ENCODE results near the gene IL11. TPM values are rescaled to one million over a fixed set of nuclear protein-coding genes. Genes with fewer than 3 reads are reported as not detected.
"Not testable (repeated sequence)": the region's sequence is repeated elsewhere in the genome, so short reads cannot be mapped to it uniquely, and the experiment has no call there.

The IL11 gene
- total RNA-seq, 2 experiments from 2014 or later: 0.27 TPM

GRCh38 chr19:55339889-55340783, 30.1 kb downstream of the IL11 start:
- DNase-seq: peak; percentile 35
- H3K27me3 Mint-ChIP-seq: peaks cover 10% of the 10 kb centered on the region
- H3K27ac Mint-ChIP-seq: peak overlapping the region; percentile 96
- H3K9me3 Mint-ChIP-seq: no peaks in the 10 kb centered on the region
- peak overlapping the region; percentile 90 for H3K4me3 Mint-ChIP-seq
- POLR2A ChIA-PET: interaction anchor here (0.6 to 1.1 kb wide), 7 partner anchors 13 to 1203 kb away, joined by 3 to 4 read pairs (median 3); partner anchors contain the start of genes CNOT3 and UBE2S
- CTCF ChIA-PET: interaction anchor here (0.8 to 1.4 kb wide), 7 partner anchors 13 to 136 kb away, joined by 3 to 5 read pairs (median 4); partner anchors contain the start of genes TMEM150B and UBE2S
- H3K4me1 Mint-ChIP-seq: peaks cover 22% of the 10 kb centered on the region
- peaks cover 2% of the 10 kb centered on the region for H3K36me3 Mint-ChIP-seq (ENCODE audit: low read depth)

DNA sequence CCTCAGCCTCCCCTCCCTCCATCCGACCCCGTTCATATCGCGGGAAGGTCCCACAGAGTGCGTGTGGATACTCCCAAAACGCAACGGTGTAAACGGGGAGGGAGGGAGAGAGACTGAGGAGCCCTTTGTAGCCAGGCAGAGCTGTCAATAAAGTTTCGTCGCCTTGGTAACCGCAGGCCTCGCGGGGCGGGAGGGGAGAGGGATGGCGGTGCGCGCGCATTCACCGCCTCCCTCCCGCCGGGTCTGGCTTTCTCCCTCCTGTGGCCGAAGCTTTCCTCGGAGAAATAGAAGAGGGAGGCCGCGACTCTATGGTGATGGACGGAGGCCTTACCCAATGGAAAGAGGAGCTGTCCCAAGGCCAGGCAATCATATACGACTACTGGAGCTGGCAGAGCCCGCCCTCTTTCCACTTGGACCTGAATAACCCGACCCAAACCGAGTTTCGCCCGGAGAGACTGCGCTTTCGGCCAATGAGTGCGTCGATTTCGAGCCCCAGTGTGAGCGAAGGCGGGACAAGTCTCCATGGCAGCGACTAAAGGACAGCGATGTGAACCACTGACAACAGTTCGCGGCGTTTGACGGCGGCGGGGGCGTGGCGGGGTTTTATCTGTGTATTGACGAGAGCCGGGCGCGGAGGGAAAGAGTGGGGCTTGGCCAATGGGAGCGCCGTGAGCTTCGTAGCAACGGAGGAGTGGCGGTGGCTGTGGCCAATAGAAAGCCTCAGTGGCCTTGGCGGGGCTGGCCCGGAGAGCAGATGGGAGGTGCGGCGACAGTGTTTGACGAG, 31.0 kb downstream of the IL11 start, which contains the start of gene KMT5C:
Gene KMT5C, plus strand, starts transcription at position 772 of the 784 bp plus-strand sequence. CDS start 2,061 bp downstream, outside the sequence.
- ChIA-PET POLR2A (interaction anchor here (0.5 to 1.1 kb wide), 8 partner anchors 10 to 1202 kb away, joined by 3 to 4 read pairs (median 3); partner anchors contain the start of genes CNOT3 and UBE2S), CTCF (interaction anchor here (0.6 to 1.5 kb wide), 13 partner anchors 9 to 137 kb away, joined by 3 to 9 read pairs (median 4); partner anchors contain the start of genes TMEM150B and UBE2S)
- Mint-ChIP-seq H3K27ac (peak within 1 kb of the TSS; percentile 96), H3K36me3 (ENCODE audit: low read depth) (peaks cover 2% of the 10 kb centered on the region), H3K27me3 (peaks cover 10% of the 10 kb centered on the region), H3K4me3 (peak within 1 kb of the TSS; percentile 90), H3K9me3 (no peaks in the 10 kb centered on the region), H3K4me1 (peaks cover 22% of the 10 kb centered on the region)
- DNase-seq: peak; percentile 100

- peaks cover 16% of the 10 kb centered on the region for H3K27me3 Mint-ChIP-seq
- POLR2A ChIA-PET: no interaction called here
- H3K9me3 Mint-ChIP-seq: no peaks in the 10 kb centered on the region
Measured at GRCh38 chr19:55336101-55336500, 34.2 kb downstream of the IL11 start.

DNA sequence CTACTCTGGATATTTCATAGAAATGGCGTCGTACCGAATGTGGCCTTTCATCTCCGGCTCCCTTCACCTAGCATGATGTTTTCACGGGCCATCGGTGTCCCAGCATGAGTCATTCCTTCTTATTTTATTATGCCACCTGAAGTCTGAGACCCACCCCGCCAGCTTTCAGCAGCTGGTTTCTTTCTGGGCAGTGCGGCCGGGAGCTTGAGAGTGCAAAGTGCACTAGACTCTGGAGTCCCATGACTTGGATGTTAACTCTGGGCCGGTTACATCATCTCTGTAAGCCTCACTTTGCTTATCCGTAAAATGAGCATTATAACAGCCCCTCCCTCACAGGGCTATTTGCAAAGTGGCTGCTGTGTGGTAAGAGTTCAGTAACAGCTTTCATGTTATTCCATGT, 36.4 kb downstream of the IL11 start:
- Mint-ChIP-seq H3K9me3 (no peaks in the 10 kb centered on the region), H3K27ac (no peak overlapping the region), H3K4me3 (no peak overlapping the region), H3K36me3 (ENCODE audit: low read depth) (no peaks in the 10 kb centered on the region), H3K27me3 (peaks cover 18% of the 10 kb centered on the region), H3K4me1 (peaks cover 8% of the 10 kb centered on the region)
- ChIA-PET POLR2A (no interaction called here), CTCF (no interaction called here)
- DNase-seq: no peak

More at GRCh38 chr19:55336101-55336500, 34.2 kb downstream of the IL11 start:
- no peaks in the 10 kb centered on the region for H3K36me3 Mint-ChIP-seq (ENCODE audit: low read depth)
- DNase-seq: no peak
- peaks cover 16% of the 10 kb centered on the region for H3K4me1 Mint-ChIP-seq
- CTCF ChIA-PET: interaction anchor here (0.7 to 1.3 kb wide), 2 partner anchors 8 to 10 kb away, joined by 4 to 6 read pairs; no protein-coding TSS in a partner anchor
- no peak overlapping the region for H3K27ac Mint-ChIP-seq
- no peak overlapping the region for H3K4me3 Mint-ChIP-seq

GRCh38 chr19:55329791-55330190, 40.5 kb downstream of the IL11 start:
- H3K36me3 Mint-ChIP-seq (ENCODE audit: low read depth); H3K4me1 Mint-ChIP-seq; DNase-seq; H3K9me3 Mint-ChIP-seq; H3K27ac Mint-ChIP-seq; CTCF ChIA-PET; H3K4me3 Mint-ChIP-seq: not testable (repeated sequence)
- H3K27me3 Mint-ChIP-seq: peaks cover 11% of the 10 kb centered on the region
- POLR2A ChIA-PET: interaction anchor here (0.6 kb wide), 1 partner anchor 30 kb away, joined by 3 read pairs; no protein-coding TSS in a partner anchor

GRCh38 chr19:55328774-55329318, 41.4 kb downstream of the IL11 start:
- H3K9me3 Mint-ChIP-seq: not testable (repeated sequence)

GRCh38 chr19:55325172-55325571, 45.1 kb downstream of the IL11 start, which contains the start of gene TMEM150B:
Gene TMEM150B (minus strand): TSS chr19:55325341. CDS start chr19:55321036, 4,305 bp downstream.
- H3K9me3 Mint-ChIP-seq: no peaks in the 10 kb centered on the region
- CTCF ChIA-PET: interaction anchor here (1.6 kb wide), 1 partner anchor 14 kb away, joined by 4 read pairs; the partner anchor contains the start of gene KMT5C
- POLR2A ChIA-PET: no interaction called here
- H3K4me1 Mint-ChIP-seq: peaks cover 11% of the 10 kb centered on the region
- no peak for DNase-seq
- peaks cover 19% of the 10 kb centered on the region for H3K27me3 Mint-ChIP-seq
- H3K27ac Mint-ChIP-seq: peak within 1 kb of the TSS; percentile 50
- no peak within 1 kb of the TSS for H3K4me3 Mint-ChIP-seq
- H3K36me3 Mint-ChIP-seq (ENCODE audit: low read depth): no peaks in the 10 kb centered on the region

More at GRCh38 chr19:55328774-55329318, 41.4 kb downstream of the IL11 start:
- H3K4me1 Mint-ChIP-seq; H3K27me3 Mint-ChIP-seq; POLR2A ChIA-PET; CTCF ChIA-PET; H3K27ac Mint-ChIP-seq; H3K36me3 Mint-ChIP-seq (ENCODE audit: low read depth); DNase-seq; H3K4me3 Mint-ChIP-seq: not testable (repeated sequence)

DNA sequence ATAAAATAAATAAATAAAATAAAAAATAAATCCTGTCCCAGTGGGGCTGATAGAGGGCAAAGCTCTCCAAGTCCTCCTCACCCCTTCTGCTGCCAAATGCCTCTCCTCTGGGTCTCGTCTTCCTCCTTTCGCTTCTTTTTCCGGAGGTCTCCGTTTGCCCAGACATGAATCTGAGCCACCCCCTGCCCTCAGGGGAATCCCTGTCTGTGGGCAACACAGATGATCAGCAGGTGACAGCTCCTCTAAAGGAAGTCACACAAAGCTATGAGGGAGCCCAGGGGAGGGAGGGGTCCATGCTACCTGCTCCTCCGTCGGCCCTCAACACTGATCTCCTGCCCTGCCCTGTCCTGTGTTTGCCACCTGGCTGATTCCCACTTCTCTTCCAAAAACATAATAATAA, 45.6 kb downstream of the IL11 start:
- DNase-seq: no peak
- H3K4me1 Mint-ChIP-seq: peaks cover 11% of the 10 kb centered on the region
- no peak overlapping the region for H3K27ac Mint-ChIP-seq
- peaks cover 19% of the 10 kb centered on the region for H3K27me3 Mint-ChIP-seq
- POLR2A ChIA-PET: no interaction called here
- H3K4me3 Mint-ChIP-seq: no peak overlapping the region
- no peaks in the 10 kb centered on the region for H3K9me3 Mint-ChIP-seq
- CTCF ChIA-PET: interaction anchor here (1.6 kb wide), 1 partner anchor 15 kb away, joined by 4 read pairs; the partner anchor contains the start of gene KMT5C
- H3K36me3 Mint-ChIP-seq (ENCODE audit: low read depth): no peaks in the 10 kb centered on the region

DNA sequence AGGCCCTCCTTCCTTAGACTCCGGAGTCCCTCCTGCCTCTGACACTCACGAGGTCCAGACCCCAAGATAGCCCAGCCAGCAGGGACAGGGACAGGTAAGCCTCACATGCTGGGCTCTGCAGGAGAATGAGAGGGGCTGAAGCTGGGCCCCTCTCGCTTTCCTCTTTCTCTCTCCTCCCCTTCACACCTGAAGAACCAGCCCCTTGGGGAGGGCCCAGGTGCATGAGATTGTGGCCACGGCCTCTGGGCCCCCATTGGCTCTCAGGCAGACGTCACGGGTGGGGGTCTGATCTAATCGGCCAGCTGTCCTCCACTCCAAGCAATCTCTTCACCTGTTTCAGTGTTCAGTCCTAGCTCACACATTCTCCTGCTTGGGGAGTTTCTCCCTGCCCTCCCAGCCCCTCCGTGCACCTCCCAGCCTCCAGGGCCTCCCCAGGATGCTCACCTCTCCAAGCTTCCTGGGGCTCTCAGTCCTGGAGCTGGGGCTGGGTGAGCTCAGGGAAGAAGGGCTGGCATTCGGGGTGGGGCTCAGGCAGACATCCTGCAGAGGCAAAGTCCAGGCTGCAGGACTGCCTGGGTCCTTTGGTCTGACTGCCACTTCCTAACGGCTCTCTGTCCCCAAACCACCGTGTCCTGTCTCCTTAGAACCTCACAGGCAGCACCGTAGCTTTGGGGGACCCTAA, 47.9 kb downstream of the IL11 start:
- Mint-ChIP-seq H3K27ac (no peak overlapping the region), H3K9me3 (no peaks in the 10 kb centered on the region), H3K4me3 (no peak overlapping the region), H3K4me1 (peaks cover 11% of the 10 kb centered on the region), H3K27me3 (peaks cover 14% of the 10 kb centered on the region), H3K36me3 (ENCODE audit: low read depth) (no peaks in the 10 kb centered on the region)
- CTCF ChIA-PET: interaction anchor here (0.7 to 2.2 kb wide), 4 partner anchors 10 to 27 kb away, joined by 3 to 12 read pairs (median 6); no protein-coding TSS in a partner anchor
- POLR2A ChIA-PET: no interaction called here
- DNase-seq: no peak

- Mint-ChIP-seq H3K27ac (no peak overlapping the region), H3K4me3 (no peak overlapping the region), H3K9me3 (no peaks in the 10 kb centered on the region), H3K4me1 (peaks cover 11% of the 10 kb centered on the region), H3K27me3 (peaks cover 14% of the 10 kb centered on the region), H3K36me3 (ENCODE audit: low read depth) (no peaks in the 10 kb centered on the region)
- ChIA-PET POLR2A (no interaction called here), CTCF (interaction anchor here (0.7 to 2.2 kb wide), 5 partner anchors 10 to 28 kb away, joined by 3 to 12 read pairs (median 3); no protein-coding TSS in a partner anchor)
- no peak for DNase-seq
Measured at GRCh38 chr19:55321466-55322137, 48.7 kb downstream of the IL11 start.

- H3K4me3 Mint-ChIP-seq: no peak overlapping the region
- H3K4me1 Mint-ChIP-seq: peaks cover 11% of the 10 kb centered on the region
- no peaks in the 10 kb centered on the region for H3K9me3 Mint-ChIP-seq
- H3K36me3 Mint-ChIP-seq (ENCODE audit: low read depth): no peaks in the 10 kb centered on the region
- H3K27ac Mint-ChIP-seq: no peak overlapping the region
- POLR2A ChIA-PET: no interaction called here
- peaks cover 14% of the 10 kb centered on the region for H3K27me3 Mint-ChIP-seq
- CTCF ChIA-PET: interaction anchor here (1.0 to 2.2 kb wide), 5 partner anchors 11 to 26 kb away, joined by 3 to 12 read pairs (median 3); no protein-coding TSS in a partner anchor
- DNase-seq: no peak
Measured at GRCh38 chr19:55320844-55321419, 49.3 kb downstream of the IL11 start.

Measured in activated CD4-positive, alpha-beta T cell treated with anti-CD3 and anti-CD28 coated beads, Interleukin-2, amount 10 ng/mL, durations not matched to agents 7 days and 5 days (primary cell).